Liver (tissue), 3 donors: ENCODE measurements around the gene SLC43A3.

ENCODE experiments used
- EGR1 ChIP-seq, 2 donors: IDR thresholded peaks; 2 replicates each; pipeline ENCODE4 v1.6.1; 2016 to 2018; ENCODE audit warnings: antibody characterized with exemption in 2 of 2, low read depth in 2 of 2
- HNF4G ChIP-seq: IDR thresholded peaks from 2 replicates; pipeline ENCODE4 v1.6.1; 2016; ENCODE audit warnings: antibody characterized with exemption
- JUND ChIP-seq, 2 donors: IDR thresholded peaks; 2 replicates each; pipeline ENCODE4 v1.6.1; 2016; ENCODE audit warnings: antibody characterized with exemption in 2 of 2
- SP1 ChIP-seq: IDR thresholded peaks from 2 replicates; pipeline ENCODE4 v1.6.1; 2018; ENCODE audit warnings: antibody characterized with exemption, mild to moderate bottlenecking
- YY1 ChIP-seq: IDR thresholded peaks from 2 replicates; pipeline ENCODE4 v1.6.1; 2016; ENCODE audit warnings: antibody characterized with exemption, mild to moderate bottlenecking
- TF ChIP-seq, protein P1 (sequence below): fragments of 150-350 bp; IDR thresholded peaks from 2 replicates; pipeline ENCODE4 v1.5.1; 2017; ENCODE audit warnings: improper control_type of control experiment, low read depth, low read length; ENCODE audit not compliant: missing input control
- TF ChIP-seq, protein P2 (sequence below): IDR thresholded peaks from 2 replicates; pipeline ENCODE4 v1.6.1; 2016; ENCODE audit warnings: antibody characterized with exemption, mild to moderate bottlenecking
- TF ChIP-seq, protein P3 (sequence below): IDR thresholded peaks from 2 replicates; pipeline ENCODE4 v1.6.1; 2016; ENCODE audit warnings: antibody characterized with exemption
- donor health status: healthy.
- donor health status: healthy.

DNA sequence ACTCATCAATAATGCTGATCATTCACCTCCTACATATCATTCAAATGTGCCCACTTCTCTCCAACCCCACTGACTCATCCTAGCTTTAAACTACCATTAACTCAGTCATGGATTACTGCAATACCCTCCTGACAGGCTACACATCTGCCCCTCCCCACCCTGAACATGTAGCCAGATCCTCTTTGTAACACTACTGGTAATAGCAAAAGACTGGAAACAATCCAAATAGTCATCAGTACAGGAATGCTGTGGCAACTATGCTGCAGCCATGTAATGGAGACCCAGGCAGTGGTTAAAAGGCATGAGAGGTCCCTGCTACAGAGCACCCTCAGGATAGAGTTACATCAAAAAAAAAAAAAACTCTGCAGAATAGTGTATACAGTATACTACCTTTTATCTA, 16.6 kb downstream of the SLC43A3 start:
- TF ChIP-seq, protein P1, sequence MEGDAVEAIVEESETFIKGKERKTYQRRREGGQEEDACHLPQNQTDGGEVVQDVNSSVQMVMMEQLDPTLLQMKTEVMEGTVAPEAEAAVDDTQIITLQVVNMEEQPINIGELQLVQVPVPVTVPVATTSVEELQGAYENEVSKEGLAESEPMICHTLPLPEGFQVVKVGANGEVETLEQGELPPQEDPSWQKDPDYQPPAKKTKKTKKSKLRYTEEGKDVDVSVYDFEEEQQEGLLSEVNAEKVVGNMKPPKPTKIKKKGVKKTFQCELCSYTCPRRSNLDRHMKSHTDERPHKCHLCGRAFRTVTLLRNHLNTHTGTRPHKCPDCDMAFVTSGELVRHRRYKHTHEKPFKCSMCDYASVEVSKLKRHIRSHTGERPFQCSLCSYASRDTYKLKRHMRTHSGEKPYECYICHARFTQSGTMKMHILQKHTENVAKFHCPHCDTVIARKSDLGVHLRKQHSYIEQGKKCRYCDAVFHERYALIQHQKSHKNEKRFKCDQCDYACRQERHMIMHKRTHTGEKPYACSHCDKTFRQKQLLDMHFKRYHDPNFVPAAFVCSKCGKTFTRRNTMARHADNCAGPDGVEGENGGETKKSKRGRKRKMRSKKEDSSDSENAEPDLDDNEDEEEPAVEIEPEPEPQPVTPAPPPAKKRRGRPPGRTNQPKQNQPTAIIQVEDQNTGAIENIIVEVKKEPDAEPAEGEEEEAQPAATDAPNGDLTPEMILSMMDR = no peak
- TF ChIP-seq, protein P2, sequence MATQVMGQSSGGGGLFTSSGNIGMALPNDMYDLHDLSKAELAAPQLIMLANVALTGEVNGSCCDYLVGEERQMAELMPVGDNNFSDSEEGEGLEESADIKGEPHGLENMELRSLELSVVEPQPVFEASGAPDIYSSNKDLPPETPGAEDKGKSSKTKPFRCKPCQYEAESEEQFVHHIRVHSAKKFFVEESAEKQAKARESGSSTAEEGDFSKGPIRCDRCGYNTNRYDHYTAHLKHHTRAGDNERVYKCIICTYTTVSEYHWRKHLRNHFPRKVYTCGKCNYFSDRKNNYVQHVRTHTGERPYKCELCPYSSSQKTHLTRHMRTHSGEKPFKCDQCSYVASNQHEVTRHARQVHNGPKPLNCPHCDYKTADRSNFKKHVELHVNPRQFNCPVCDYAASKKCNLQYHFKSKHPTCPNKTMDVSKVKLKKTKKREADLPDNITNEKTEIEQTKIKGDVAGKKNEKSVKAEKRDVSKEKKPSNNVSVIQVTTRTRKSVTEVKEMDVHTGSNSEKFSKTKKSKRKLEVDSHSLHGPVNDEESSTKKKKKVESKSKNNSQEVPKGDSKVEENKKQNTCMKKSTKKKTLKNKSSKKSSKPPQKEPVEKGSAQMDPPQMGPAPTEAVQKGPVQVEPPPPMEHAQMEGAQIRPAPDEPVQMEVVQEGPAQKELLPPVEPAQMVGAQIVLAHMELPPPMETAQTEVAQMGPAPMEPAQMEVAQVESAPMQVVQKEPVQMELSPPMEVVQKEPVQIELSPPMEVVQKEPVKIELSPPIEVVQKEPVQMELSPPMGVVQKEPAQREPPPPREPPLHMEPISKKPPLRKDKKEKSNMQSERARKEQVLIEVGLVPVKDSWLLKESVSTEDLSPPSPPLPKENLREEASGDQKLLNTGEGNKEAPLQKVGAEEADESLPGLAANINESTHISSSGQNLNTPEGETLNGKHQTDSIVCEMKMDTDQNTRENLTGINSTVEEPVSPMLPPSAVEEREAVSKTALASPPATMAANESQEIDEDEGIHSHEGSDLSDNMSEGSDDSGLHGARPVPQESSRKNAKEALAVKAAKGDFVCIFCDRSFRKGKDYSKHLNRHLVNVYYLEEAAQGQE = no peak
- TF ChIP-seq YY1 (no peak), EGR1 (IDR thresholded peaks at IDR 0.05; ENCODE audit: low read depth in 2 of 2) (no peak), HNF4G (no peak), JUND (IDR thresholded peaks at IDR 0.05) (no peak), SP1 (no peak)
- TF ChIP-seq, protein P3, sequence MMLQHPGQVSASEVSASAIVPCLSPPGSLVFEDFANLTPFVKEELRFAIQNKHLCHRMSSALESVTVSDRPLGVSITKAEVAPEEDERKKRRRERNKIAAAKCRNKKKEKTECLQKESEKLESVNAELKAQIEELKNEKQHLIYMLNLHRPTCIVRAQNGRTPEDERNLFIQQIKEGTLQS = no peak
